KBM-7 (cell line): ENCODE measurements around the gene ZNF469.

Source experiments
- DNase-seq: peaks from one replicate; pipeline ENCODE4 v3.0.0-alpha.2; 2015
- in situ Hi-C: fragments of 300-500 bp; cut with MboI; formaldehyde crosslinking; loops from 2 replicates; pipeline ENCODE4 v1.14.3; 2020; ENCODE audit warnings: low sequenced_read_pairs, low pct_unique_long_range_greater_than_20kb, mixed read lengths

Gene ZNF469

GRCh38 chr16:88346680-88347505 lies 35.9 kb upstream of the ZNF469 start:
- in situ Hi-C loops: no loop called here
- no peak for DNase-seq

- in situ Hi-C loops: no loop called here
- DNase-seq: peak; percentile 1
These were observed 34.9 kb upstream of the ZNF469 start for GRCh38 chr16:88347656-88348376.

GRCh38 chr16:88348377-88349152 lies 34.2 kb upstream of the ZNF469 start:
- in situ Hi-C loops: no loop called here
- DNase-seq: no peak

- in situ Hi-C loops: no loop called here
- DNase-seq: no peak
These were observed 33.4 kb upstream of the ZNF469 start for GRCh38 chr16:88349153-88349902.

GRCh38 chr16:88349903-88350900 lies 32.6 kb upstream of the ZNF469 start:
- no peak for DNase-seq
- in situ Hi-C loops: no loop called here

GRCh38 chr16:88350922-88351321 lies 31.8 kb upstream of the ZNF469 start:
- in situ Hi-C loops: no loop called here
- DNase-seq: no peak

GRCh38 chr16:88351491-88352101 lies 31.2 kb upstream of the ZNF469 start:
- in situ Hi-C loops: no loop called here

GRCh38 chr16:88352261-88353200 lies 30.2 kb upstream of the ZNF469 start:
- DNase-seq: no peak
- in situ Hi-C loops: no loop called here

More at GRCh38 chr16:88351491-88352101, 31.2 kb upstream of the ZNF469 start:
- DNase-seq: no peak

- DNase-seq: no peak
- in situ Hi-C loops: no loop called here
These were observed 29.5 kb upstream of the ZNF469 start for GRCh38 chr16:88353232-88353631.

- in situ Hi-C loops: no loop called here
- no peak for DNase-seq
These were observed 29.1 kb upstream of the ZNF469 start for GRCh38 chr16:88353691-88354090.

- no peak for DNase-seq
- in situ Hi-C loops: no loop called here
These were observed 28.3 kb upstream of the ZNF469 start for GRCh38 chr16:88354229-88355092.

- DNase-seq: no peak
- in situ Hi-C loops: no loop called here
These were observed 27.7 kb upstream of the ZNF469 start for GRCh38 chr16:88355093-88355388.

- DNase-seq: no peak
- in situ Hi-C loops: no loop called here
These were observed 27.2 kb upstream of the ZNF469 start for GRCh38 chr16:88355389-88356123.

GRCh38 chr16:88356124-88356726 lies 26.5 kb upstream of the ZNF469 start:
- DNase-seq: no peak
- in situ Hi-C loops: no loop called here

GRCh38 chr16:88356727-88357199 lies 26.0 kb upstream of the ZNF469 start:
- in situ Hi-C loops: no loop called here
- no peak for DNase-seq
